HG02884 (cell line): ENCODE measurements around the gene HDAC4.

ENCODE experiments used
- ATAC-seq: cut with Tn5 transposase; IDR thresholded peaks from one replicate; pipeline ENCODE4 v1.9.1; 2021; ENCODE audit warnings: mild to moderate bottlenecking, moderate library complexity; ENCODE audit not compliant: unreplicated experiment

The HDAC4 gene

DNA sequence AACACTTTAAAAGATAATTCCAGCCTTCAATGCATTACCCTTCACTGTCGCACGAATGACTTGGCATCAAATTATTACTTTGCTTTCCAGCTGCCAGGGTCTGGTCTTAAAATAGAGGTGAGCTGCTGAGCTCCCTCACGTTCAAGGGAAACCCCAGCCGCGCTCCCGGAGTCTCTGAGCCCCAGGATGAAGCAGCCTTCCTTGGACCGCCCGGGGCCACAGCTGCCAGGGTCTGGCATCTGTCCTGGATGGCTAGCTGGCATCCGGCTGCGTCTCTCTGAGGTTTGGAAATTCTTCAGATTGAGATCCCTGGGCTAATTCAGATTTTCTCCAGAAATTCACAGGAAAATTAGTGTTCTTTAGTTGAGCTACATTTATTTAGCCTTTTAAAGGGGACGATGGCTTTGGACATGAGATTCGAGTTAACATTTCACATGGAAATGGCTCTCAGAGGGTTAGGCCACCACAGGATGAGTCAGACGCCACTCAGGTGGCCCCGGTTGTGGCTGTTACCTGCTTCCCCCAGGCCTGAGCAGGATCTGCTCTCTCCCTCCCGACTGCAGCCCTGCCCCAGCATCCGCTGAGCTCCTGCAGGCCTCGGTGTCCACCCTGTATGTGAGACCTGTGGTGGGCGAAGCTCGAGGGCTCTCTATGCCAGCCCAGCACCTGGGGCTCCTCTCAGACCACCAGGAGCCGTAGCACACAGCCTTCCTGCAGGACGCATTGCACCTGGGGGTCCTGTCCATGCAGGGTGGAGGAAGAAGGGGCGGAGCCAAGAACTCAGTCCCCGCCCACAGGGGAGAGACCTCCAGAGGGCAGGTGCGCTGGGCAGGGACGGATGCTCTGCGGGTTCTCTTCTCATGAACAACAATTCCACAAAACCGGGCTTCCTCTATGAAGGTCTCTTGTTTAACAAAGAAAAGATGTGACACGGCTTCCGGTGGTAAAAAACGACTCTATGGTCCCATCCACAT is 297.4 kb downstream of the HDAC4 start:
- no peak for ATAC-seq

DNA sequence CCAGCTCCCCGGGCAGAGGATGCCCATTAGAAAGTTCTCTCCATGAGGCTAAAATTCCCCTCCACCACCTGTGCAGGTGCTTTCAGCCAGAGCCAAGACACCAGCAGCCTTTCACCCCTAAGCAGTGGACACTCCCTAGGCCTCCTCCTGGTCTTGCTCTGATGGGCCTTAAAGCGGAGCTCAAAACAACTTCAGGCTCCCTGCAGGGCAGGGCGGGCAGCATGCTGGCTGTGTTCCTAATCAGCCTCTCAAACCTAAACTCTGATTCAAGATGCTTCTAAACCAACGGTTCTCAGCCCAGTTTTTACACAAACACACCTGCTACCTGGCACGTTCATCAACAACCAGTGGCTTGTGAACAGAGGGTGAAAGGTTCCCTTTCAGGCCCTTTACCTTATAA is 298.6 kb downstream of the HDAC4 start:
- ATAC-seq: no peak

DNA sequence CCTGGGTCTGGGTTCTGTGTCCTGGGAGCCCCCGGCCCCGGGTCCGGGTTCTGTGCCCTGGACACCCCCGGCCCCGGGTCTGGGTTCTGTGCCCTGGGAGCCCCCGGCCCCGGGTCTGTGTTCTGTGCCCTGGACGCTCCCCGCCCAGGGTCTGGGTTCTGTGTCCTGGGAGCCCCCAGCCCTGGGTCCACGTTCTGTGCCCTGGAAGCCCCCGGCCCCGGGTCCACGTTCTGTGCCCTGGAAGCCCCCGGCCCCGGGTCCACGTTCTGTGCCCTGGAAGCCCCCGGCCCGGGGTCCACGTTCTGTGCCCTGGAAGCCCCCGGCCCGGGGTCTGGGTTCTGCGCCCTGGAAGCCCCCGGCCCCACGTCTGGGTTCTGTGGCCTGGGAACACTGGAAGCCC is 299.0 kb downstream of the HDAC4 start:
- ATAC-seq: no peak

DNA sequence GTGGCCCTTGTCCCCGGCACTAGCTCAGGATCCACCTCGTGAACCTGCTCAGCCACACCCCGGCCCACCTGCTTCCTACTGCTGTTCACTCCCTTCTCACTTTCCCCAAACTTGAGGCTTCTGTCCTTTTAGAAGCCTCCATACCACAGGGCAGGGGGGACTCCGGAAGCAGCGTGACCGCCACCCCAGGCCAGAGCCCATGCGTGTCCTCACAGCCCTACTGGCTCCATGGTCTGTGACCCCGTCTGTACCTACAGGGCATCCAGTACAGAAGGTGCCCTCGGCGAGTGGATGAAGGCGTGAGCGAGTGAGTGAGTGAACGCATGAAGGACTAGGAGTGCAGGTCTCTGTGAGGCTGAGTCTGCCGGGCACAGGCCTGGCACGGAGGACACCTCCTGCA is 299.7 kb downstream of the HDAC4 start:
- no peak for ATAC-seq

DNA sequence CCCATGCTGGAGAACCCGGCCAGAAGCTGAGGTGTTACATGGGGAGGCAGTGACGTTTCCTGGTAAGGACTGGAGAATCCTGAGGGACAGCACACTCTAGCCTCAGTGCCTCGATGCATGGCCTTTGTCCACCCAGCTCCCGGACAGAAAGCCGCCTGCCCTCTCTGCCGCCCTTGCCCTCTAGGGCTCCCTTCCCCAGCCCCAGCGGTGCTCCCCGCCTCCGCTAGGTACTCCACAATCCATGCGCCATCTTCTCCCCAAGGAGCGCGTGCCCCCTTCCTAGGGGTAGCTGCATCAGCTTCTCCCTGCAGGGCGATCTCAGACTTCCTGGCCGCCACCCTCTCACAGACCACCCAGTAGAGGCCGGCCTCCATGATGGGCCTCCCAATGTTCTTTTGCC is 301.3 kb downstream of the HDAC4 start:
- ATAC-seq: no peak

DNA sequence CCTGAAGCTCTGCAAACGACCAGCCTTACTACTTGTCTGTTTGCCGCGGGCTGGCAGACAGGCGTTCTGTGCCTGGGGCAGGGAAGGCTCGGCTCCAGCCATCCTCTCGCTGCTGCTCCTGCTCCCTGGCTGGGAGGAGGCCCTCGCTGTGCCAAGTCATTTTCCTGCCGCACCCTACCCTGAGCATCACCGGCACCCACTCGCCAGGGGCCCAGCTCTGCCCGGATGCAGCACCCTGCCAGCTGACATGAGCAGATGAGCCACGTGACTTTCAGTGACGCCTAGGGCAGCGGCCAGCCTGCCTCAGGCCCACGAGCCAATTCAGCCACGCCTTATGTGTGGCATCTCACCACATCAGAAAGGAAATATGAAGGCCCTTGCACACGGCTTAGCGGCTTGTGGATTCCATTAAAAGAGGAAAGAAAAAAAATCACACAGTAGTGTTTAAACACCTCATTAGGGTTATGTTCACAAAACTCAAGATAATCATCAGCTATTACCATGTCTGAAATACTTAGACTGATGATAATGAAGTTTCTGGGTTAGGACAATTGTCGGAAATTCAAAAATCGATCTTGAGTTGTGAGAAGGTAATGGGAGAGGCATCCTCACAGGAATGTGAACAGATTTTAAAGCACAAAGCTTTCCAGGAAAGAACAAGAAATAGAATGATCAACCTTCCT is 302.4 kb downstream of the HDAC4 start:
- ATAC-seq: no peak

DNA sequence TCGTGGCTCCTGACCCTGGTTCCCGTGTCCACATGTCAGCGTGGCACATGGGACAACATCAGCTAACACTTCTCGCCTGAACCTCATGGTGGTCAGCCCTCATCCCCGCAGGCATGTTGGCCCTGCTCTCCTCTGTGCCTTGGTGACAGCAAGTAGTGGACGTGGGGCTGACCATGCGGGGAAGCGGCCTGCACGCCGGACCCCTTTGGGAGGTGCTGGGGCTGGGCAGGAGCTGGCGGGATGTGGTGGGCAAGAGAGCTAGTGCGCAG is 303.5 kb downstream of the HDAC4 start:
- no peak for ATAC-seq

DNA sequence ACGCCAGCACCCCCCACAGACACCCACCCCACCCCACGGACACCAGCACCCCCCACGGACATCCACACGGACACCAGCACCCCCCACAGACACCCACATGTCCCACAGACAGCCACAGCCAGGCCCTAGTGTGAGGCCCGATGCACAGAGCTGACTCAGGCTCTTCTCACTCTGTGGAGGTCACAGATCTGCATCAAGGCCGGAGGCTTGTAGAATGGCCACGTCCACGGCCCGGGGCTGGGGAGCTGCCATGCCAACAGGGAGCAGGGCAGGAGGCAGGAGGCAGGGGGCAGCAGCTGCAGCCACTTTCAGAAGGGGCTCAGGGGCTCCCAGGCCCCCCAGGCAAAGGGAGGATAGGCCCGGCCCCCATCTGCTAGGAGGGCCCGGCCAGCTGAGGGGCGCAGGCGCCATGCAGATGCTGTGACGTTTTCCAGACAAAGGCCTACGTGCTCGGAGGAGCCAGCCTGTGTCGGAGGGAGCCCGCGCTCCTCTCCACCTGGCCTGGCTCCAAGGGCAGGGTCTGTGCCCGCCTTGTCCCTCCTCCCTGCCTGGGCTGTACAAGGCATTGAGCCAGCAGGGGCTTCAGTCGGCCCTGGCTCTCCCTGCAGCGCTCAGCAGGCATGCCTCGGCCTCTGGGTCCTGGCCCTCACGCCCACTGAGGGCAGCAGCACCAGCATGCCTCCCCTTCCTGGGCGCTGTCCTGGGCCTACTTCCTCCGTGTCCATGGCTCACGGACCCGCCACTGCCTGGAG is 304.0 kb downstream of the HDAC4 start:
- ATAC-seq: no peak

DNA sequence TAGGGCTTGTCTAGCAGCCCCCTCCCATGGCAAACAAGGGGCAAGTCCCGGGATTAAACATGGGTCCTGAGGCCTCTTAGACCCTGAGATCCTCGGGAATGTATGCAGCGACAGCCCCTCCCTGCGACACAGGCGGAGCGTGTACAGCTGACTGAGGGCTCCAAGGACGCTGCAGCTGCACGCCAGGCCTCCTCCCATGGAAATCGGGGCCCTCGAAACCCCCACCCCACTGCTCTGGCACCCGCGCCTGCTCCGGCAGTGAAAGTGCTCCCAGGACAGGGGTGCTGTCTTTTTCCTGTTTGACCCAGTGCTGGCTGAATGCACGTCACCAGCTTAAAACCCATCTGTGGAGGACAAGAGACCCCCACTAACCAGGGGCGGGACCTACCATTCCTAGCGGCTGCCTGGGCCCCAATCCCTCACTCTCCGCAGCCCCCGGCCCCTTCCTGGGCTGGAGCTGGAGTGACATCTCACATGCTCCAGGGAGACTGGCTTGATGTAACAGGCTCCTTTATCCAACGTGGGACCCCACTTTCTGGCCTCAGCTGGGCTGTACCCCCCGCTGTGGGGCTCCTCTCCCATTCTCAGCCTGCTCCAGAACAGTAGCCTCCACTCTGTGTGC is 305.2 kb downstream of the HDAC4 start:
- no peak for ATAC-seq

DNA sequence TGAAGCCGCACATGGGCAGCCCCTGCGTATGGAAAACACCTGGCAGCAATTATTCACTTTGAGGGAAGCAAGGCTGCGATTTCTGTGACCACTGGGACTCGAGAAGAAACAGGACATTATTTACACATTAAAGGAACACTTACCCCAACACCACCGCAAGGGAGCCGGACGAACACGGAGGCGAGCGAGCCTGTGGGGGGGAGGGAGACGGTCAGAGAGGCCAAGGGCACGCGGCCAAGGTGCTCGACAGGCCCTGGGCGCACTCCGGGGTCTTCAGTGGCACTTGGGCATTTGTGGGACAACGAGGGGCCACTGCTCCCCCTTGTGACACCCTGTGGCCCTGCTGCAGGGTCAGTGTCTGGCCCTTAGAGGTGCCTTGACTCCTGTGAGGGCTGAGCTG is 306.0 kb downstream of the HDAC4 start:
- no peak for ATAC-seq

DNA sequence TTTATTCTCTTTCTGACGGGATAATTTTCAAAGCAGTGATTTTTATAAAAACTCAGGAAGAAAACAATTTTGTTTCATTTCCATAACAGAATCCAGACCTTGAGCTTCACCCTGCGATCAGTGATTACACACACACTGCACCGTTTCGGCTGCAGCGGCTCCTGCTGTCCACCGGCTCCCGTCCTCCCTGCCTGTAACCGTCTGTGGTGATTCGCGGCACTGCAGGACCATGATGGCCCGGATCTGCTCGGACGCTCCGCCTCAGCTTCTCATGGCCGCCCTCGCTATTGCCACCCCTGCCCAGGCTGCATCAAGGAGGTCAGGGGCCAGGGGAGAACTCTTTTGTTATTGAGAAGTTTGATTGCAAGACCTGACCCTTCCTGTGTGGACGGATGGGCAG is 306.9 kb downstream of the HDAC4 start:
- no peak for ATAC-seq

DNA sequence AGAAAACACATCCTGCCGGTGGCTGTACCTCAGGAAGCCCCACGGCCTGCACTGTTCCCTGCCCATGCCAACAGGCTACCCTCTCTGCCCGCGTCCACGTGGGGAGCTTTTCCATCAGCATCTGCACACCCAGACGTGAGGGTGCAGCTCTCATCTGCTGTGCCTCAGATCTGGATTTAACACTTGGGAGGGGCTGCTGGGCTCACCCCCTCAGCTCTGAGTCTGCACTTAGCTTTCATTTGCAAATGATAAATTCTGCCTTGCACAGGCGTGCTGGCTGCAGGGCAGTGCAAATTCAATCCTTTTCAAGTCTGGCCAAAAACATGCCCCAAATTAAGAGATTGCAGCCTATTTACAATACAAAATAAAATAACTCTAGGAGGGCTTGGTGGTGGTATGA is 307.3 kb downstream of the HDAC4 start:
- no peak for ATAC-seq

DNA sequence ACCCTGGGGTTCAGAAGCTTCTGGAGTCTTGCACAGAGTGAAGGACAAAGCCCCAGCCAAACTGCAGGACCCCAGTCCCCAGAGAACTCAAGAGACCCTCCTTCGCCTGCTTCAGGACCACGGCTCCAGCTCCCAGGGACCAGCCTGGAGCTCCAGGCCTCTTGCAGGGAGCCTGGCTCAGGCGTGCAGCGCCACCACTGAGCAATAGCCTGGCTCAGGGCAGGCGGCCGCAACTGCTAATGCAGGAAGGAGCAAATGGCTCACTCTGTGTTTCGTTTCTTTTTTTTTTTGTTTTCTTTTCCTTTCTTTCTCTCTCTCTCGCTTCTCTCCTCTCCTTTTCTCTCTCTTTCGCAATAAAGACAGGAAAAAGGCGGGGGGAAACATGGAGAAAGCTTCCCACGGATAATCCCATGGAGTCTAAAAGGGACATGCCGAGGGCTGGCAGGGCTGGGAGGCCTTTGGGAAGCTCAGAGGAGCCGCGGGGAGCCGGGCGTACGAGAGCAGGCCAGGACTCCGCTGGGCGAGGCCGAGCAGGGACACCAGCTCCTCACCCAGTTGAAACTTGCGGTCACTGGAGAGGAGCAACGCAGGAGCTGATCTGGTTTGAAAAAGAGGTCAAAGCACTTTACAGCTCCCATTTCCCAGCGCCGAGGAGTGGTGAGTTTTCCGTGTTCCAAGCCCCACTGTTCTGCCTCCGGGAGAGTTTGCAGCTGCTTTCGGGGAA is 308.1 kb downstream of the HDAC4 start:
- no peak for ATAC-seq

DNA sequence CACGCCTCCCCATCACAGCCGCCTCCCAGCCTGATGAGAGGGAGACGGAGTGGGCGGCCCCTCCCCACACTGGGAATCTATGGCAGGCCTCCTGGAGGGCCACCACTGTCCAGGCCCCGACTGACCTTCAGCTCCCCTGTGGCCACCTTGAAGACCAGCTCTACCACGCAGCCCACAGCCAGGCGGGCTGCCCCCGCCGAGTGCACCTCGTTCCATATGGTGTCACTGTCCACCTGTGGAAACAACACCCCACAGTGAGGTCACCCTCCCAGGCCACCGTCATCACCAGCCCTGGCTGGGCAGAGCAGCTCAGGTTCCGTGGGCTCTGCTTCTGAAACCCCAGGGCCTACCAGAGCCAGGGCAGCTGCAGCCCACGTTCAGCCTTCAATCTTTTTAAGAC is 310.9 kb downstream of the HDAC4 start:
- ATAC-seq: no peak

DNA sequence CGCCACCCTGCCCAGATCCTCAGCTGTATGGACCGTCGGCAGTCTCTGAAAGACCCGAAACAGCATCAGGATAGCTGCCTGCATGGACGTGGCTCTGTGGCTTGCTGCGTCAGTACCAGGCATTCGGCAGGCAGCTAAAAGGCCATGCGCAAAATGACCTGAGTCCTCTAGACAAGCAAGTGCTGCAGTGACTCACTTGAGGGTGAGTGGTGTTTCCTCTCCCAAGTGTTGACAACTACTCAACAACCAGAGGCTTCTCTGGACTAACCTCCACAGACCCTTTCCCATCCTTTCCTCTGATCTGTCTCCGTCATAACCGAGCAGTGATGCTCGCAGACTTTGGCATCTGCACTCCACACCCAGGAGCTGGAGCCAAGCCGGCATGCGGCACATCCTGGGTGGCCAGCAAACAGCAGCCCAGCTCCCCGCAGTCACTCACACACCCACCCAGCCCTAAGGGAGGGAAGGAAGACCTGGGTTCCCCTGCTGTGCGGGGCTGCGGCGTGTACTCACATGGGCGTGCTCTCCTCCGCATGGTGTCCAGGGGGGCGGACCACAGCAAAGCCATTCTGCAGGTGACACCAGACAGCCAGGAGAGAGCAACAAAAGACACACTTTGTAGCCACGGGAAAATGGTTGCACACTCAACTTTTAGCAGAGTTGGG is 313.6 kb downstream of the HDAC4 start:
- ATAC-seq: no peak

DNA sequence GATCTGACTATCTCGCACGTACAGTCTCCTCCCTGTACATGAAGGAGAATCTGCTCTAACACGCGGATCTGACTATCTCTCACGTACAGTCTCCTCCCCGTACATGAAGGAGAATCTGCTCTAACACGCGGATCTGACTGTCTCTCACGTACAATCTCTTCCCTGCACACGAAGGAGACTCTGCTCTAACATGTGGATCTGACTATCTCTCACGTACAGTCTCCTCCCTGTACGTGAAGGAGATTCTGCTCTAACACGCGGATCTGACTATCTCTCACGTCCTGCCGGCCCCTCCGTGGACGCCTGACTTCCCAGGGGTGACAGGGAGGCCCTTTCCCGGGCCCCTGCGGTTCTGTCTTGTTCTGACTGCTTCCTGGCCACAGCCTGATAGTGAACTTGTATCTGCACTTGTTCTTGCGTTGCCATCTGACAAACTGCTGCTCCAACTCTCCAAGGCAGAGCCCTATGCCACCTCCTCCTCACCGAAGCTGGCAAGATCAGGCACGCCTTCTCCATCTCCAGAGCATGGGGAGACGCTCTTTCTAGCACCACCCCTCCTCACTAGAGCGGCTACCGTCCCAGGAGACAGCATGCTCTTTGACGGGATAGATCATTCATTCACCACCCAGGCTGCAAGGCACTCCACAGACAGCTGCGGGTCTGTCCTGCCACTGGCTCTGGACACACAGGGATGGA is 314.3 kb downstream of the HDAC4 start:
- ATAC-seq: no peak

DNA sequence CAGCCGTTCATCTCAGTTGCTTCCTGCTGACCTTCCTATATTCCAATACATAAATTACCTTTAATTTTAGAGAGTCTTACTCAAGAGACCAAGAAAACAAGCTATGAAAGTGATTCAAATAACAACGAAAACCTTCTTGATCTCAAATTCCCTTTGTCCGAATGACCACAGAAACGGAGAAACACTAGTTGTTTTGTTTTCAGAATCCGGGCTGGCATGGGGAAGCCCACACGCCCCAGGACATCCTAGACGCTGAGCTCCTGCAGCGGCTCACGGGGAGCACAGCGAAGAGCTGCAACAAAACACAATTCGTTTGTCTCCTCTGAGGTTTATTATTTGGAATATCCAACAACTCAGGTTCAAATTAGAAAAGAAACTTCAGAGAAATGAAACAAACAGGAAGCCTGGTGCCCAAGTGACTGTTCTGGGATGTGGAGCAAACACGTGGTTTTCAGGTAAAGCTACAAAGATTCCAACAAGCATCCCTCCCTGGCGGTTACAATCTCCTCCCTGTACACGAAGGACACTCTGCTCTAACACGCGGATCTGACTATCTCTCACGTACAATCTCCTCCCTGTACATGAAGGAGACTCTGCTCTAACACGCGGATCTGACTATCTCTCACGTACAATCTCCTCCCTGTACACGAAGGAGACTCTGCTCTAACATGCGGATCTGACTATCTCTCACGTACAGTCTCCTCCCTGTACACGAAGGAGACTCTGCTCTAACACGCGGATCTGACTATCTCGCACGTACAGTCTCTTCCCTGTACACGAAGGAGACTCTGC is 315.4 kb downstream of the HDAC4 start:
- no peak for ATAC-seq

DNA sequence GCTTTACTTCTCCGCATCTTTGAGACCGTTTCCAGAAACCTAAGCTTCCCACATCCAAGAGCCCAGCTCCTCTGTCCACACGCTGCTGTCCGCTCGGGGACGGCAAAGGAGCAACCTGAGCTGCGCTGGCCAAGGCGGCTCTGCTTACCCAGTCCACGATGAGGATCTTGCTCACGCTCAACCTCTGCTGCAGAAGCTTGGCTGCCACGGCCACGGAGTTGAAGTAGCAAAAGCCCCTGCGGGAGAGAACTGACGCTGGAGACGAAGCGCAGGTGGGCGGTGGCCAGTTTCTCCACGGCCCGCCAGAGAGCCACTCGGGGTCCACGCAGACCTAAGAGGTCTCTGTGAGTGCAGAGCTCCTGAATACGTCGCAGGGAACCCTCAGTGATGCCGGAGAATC is 316.8 kb downstream of the HDAC4 start:
- ATAC-seq: no peak

DNA sequence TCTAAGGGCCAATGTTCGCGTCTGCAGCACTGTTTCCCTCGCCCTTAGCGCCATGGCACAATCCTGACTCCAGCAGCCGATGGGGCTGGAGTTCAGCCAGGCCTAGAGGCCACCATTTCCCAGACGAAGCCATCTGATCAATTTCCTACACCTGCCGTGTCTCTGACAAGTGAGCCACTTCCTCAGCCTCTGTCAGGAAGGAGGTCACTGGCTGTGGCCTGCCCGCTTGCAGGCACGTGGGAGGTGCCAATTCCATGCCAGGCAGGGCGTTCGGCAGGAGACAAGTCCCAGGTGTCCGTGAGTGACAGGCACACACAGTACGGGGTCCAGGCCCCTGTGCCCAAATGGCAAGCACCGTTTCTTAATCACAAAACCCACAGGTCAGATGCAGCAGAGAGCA is 318.4 kb downstream of the HDAC4 start:
- ATAC-seq: no peak
